Epithelial cell of prostate (primary cell): ENCODE results near the gene RAP1A.
"Not testable (repeated sequence)": the region's sequence is repeated elsewhere in the genome, so short reads cannot be mapped to it uniquely, and the experiment has no call there.

ENCODE experiments used
- DNase-seq: peaks from one replicate; pipeline ENCODE4 v3.0.0-alpha.2; 2011; ENCODE audit warnings: low read depth, low spot score
- H3K27ac ChIP-seq: fragments of 450-650 bp; 2 replicates; pipeline ENCODE4 v1.5.1; 2017; ENCODE audit warnings: mild to moderate bottlenecking

Gene RAP1A

GRCh38 chr1:111596499-111596898 is 23.1 kb upstream of the RAP1A start:
- no peak for DNase-seq
- no peak overlapping the region for H3K27ac ChIP-seq

GRCh38 chr1:111597426-111597825 is 22.2 kb upstream of the RAP1A start:
- H3K27ac ChIP-seq = no peak overlapping the region

GRCh38 chr1:111598544-111598943 is 21.0 kb upstream of the RAP1A start:
- H3K27ac ChIP-seq = no peak overlapping the region
- DNase-seq = no peak

More at GRCh38 chr1:111597426-111597825, 22.2 kb upstream of the RAP1A start:
- no peak for DNase-seq

GRCh38 chr1:111599781-111600693 is 19.6 kb upstream of the RAP1A start:
- no peak overlapping the region for H3K27ac ChIP-seq
- no peak for DNase-seq

- no peak overlapping the region for H3K27ac ChIP-seq
- no peak for DNase-seq
Observed at GRCh38 chr1:111600886-111601386, 18.7 kb upstream of the RAP1A start.

- DNase-seq = no peak
- no peak overlapping the region for H3K27ac ChIP-seq
Observed at GRCh38 chr1:111602302-111602701, 17.3 kb upstream of the RAP1A start.

- no peak overlapping the region for H3K27ac ChIP-seq
- DNase-seq = no peak
Observed at GRCh38 chr1:111602974-111603373, 16.6 kb upstream of the RAP1A start.

- DNase-seq = no peak
- no peak overlapping the region for H3K27ac ChIP-seq
Observed at GRCh38 chr1:111603979-111604378, 15.6 kb upstream of the RAP1A start.

GRCh38 chr1:111604931-111605330 is 14.7 kb upstream of the RAP1A start:
- DNase-seq = no peak
- no peak overlapping the region for H3K27ac ChIP-seq

GRCh38 chr1:111605576-111605975 is 14.0 kb upstream of the RAP1A start:
- H3K27ac ChIP-seq = no peak overlapping the region
- DNase-seq = no peak

GRCh38 chr1:111606457-111607215 is 13.0 kb upstream of the RAP1A start:
- DNase-seq, H3K27ac ChIP-seq: not testable (repeated sequence)

GRCh38 chr1:111608528-111608927 is 11.1 kb upstream of the RAP1A start:
- DNase-seq, H3K27ac ChIP-seq: not testable (repeated sequence)

GRCh38 chr1:111611986-111612385 is 7.6 kb upstream of the RAP1A start:
- no peak for DNase-seq

GRCh38 chr1:111615870-111616715 is 3.5 kb upstream of the RAP1A start:
- DNase-seq = no peak
- H3K27ac ChIP-seq = no peak overlapping the region

More at GRCh38 chr1:111611986-111612385, 7.6 kb upstream of the RAP1A start:
- H3K27ac ChIP-seq = no peak overlapping the region

- no peak overlapping the region for H3K27ac ChIP-seq
- DNase-seq = no peak
Observed at GRCh38 chr1:111618081-111618480, 1.5 kb upstream of the RAP1A start.

- DNase-seq = no peak
- H3K27ac ChIP-seq = no peak overlapping the region
Observed at GRCh38 chr1:111618961-111619634, 491 bp upstream of the RAP1A start.

- DNase-seq = no peak
- H3K27ac ChIP-seq = peak overlapping the region; percentile 68
Observed at GRCh38 chr1:111620441-111620971, 917 bp downstream of the RAP1A start.

- H3K27ac ChIP-seq = no peak overlapping the region
- DNase-seq = no peak
Observed at GRCh38 chr1:111621050-111621449, 1.5 kb downstream of the RAP1A start.

- H3K27ac ChIP-seq = no peak overlapping the region
- no peak for DNase-seq
Observed at GRCh38 chr1:111622166-111622565, 2.6 kb downstream of the RAP1A start.
